ENCODE data around the gene CALCB. TPM values are rescaled to one million over a fixed set of nuclear protein-coding genes. Genes with fewer than 3 reads are reported as not detected.

The CALCB gene
- total RNA-seq, 4 donors from 2014 or later = not detected

DNA sequence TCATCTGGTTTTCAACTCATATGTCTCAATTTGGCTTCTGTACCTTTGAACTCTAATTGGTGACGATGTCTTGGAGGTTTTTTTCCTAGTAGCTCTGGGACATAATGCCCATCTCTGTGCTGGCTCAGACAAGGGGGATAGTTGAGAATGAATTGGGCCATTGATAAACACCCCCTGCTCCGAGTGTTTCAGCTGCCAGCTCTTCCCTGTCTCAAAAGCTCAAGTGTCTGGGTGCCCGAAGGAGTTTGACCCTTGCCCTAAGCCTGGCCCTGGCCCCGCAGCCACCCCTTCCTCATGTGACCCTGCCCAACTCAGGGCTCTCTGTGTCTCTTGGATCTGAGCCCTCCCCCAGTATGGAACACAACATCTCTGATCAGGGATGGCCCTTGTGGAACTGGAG, 44.4 kb downstream of the CALCB start:
- 86 to 95% methylated on average over 1 to 4 of the region's 4 CpGs for WGBS, 2 donors (ENCODE audit: low coverage in 1 of 2)
- no peak overlapping the region for H3K4me3 ChIP-seq
- peaks cover 0 to 12% (median 0%) of the 10 kb centered on the region in 3 donors for H3K4me1 ChIP-seq
- TF ChIP-seq EP300 (IDR thresholded peaks at IDR 0.05) (no peak), POLR2AphosphoS5 (IDR thresholded peaks at IDR 0.05) (no peak), POLR2A (IDR thresholded peaks at IDR 0.05) (no peak)
- TF ChIP-seq, protein P1, sequence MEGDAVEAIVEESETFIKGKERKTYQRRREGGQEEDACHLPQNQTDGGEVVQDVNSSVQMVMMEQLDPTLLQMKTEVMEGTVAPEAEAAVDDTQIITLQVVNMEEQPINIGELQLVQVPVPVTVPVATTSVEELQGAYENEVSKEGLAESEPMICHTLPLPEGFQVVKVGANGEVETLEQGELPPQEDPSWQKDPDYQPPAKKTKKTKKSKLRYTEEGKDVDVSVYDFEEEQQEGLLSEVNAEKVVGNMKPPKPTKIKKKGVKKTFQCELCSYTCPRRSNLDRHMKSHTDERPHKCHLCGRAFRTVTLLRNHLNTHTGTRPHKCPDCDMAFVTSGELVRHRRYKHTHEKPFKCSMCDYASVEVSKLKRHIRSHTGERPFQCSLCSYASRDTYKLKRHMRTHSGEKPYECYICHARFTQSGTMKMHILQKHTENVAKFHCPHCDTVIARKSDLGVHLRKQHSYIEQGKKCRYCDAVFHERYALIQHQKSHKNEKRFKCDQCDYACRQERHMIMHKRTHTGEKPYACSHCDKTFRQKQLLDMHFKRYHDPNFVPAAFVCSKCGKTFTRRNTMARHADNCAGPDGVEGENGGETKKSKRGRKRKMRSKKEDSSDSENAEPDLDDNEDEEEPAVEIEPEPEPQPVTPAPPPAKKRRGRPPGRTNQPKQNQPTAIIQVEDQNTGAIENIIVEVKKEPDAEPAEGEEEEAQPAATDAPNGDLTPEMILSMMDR (IDR thresholded peaks at IDR 0.05) = no peak
- ATAC-seq = no peak
- H3K9me3 ChIP-seq = no peaks in the 10 kb centered on the region
- H3K27me3 ChIP-seq = peaks cover 26% of the 10 kb centered on the region
- no peak overlapping the region for H3K27ac ChIP-seq
- H3K36me3 ChIP-seq = no peaks in the 10 kb centered on the region

DNA sequence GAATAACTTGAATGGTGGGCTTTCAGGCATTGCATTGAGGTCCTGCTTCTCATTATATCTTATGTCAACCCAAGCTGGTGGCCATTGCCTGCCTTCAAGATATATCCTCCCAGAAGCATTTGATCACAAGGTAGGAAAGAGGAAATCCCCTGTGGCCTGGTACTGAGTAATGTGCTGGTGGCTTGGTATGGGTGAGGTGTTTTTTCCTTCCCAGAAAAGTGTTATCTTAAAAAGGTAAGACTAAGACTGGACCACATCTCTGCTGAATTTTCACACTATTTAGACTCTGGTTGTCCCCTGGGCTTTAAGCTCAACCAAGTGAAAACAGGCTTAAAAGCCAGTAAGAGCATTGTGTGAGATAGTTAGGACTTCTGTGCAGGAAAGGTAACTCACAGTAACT, 45.0 kb downstream of the CALCB start:
- TF ChIP-seq, protein P1 (IDR thresholded peaks at IDR 0.05) = no peak
- TF ChIP-seq POLR2AphosphoS5 (IDR thresholded peaks at IDR 0.05) (no peak), EP300 (IDR thresholded peaks at IDR 0.05) (no peak), POLR2A (IDR thresholded peaks at IDR 0.05) (no peak)
- Histone ChIP-seq H3K36me3 (no peaks in the 10 kb centered on the region), H3K9me3 (no peaks in the 10 kb centered on the region), H3K27ac (no peak overlapping the region), H3K27me3 (peaks cover 26% of the 10 kb centered on the region), H3K4me1 (peaks cover 0 to 12% (median 0%) of the 10 kb centered on the region in 3 donors), H3K4me3 (no peak overlapping the region)
- ATAC-seq = no peak

DNA sequence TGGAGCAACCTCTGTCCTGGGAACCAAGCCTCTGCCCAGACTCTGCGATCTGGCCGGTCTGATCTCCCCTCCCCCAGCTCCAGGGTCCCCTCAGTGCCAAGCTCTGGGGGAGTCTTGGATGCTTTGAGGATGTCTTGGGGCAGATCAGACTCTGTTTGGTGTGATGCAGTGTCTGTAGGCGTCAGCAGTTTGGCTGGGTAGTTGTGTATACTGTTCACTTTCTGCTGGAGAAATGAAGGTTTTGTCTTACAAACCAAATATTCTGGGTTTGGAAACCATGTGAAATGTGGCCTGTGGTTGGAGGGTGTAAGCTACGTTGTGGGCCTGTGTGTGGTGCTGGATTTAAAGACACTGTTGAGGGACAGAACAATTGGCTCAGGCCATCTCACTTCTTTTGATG, 46.0 kb downstream of the CALCB start:
- Histone ChIP-seq H3K27me3 (peaks cover 22% of the 10 kb centered on the region), H3K4me3 (no peak overlapping the region), H3K4me1 (peaks cover 0 to 8% (median 0%) of the 10 kb centered on the region in 3 donors), H3K9me3 (no peaks in the 10 kb centered on the region), H3K36me3 (no peaks in the 10 kb centered on the region), H3K27ac (peak overlapping the region in 1 of 4 donors; percentile 1)
- TF ChIP-seq POLR2AphosphoS5 (IDR thresholded peaks at IDR 0.05) (no peak), POLR2A (IDR thresholded peaks at IDR 0.05) (no peak), EP300 (IDR thresholded peaks at IDR 0.05) (no peak)
- TF ChIP-seq, protein P1 (IDR thresholded peaks at IDR 0.05) = no peak
- ATAC-seq = no peak
- 63% methylated on average over 3 of the region's 4 CpGs; no CpG with 5 or more reads in 1 of the 2 donors for WGBS, 2 donors (ENCODE audit: low coverage in 1 of 2)

DNA sequence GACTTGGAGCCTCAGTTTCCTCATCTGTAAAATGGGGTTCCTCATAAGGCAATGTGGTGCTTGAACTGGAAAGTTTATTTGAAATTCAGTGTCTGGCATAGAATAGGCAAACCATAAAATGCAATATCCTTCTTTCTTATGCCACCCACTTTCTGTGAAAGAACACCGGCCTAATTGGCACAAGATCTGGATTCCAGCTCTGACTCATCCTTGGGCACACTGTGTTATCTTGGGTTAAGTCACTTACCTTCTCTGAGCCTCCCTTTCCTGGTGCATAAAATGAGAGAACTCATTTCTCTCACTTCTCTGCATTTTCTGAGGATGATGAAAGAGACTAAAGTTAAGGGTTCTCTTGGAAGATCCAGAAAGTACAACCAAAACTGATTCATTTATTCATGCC, 46.4 kb downstream of the CALCB start:
- Histone ChIP-seq H3K27me3 (peaks cover 17% of the 10 kb centered on the region), H3K4me3 (no peak overlapping the region), H3K9me3 (no peaks in the 10 kb centered on the region), H3K36me3 (no peaks in the 10 kb centered on the region), H3K27ac (no peak overlapping the region), H3K4me1 (peaks cover 0 to 4% (median 0%) of the 10 kb centered on the region in 3 donors)
- TF ChIP-seq EP300 (IDR thresholded peaks at IDR 0.05) = no peak
- no peak for TF ChIP-seq POLR2A (IDR thresholded peaks at IDR 0.05)
- 50 to 57% methylated on average over 1 of the region's 1 CpG for WGBS, 2 donors (ENCODE audit: low coverage in 1 of 2)
- no peak for ATAC-seq

DNA sequence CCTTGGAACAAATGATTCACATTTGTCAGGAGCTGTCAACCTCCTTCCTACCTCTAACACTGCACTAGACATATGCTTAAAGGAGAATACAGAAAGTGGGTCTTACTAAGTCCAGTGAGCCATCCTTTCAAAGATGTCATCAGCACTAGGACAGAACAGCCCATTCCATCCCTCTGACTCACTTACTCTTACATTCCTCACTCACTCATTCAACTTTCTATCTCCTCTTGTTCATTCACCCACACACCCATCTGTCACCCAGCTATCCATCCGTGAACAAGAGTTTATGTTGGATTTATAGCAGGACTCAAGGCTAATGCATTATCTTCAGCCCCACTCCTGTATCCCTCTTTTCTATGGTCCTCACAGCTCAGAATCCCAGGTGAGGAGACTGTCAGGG, 50.5 kb downstream of the CALCB start:
- Histone ChIP-seq H3K36me3 (no peaks in the 10 kb centered on the region), H3K4me3 (no peak overlapping the region), H3K27ac (no peak overlapping the region), H3K9me3 (no peaks in the 10 kb centered on the region), H3K27me3 (no peaks in the 10 kb centered on the region), H3K4me1 (no peaks in the 10 kb centered on the region)
- 56 to 73% methylated on average over 1 of the region's 1 CpG for WGBS, 2 donors (ENCODE audit: low coverage in 1 of 2)
- TF ChIP-seq, protein P1 (IDR thresholded peaks at IDR 0.05) = no peak
- no peak for TF ChIP-seq POLR2A (IDR thresholded peaks at IDR 0.05)
- no peak for TF ChIP-seq EP300 (IDR thresholded peaks at IDR 0.05)
- TF ChIP-seq POLR2AphosphoS5 (IDR thresholded peaks at IDR 0.05) = no peak
- ATAC-seq = no peak

Measured in gastroesophageal sphincter (tissue), 4 donors.